ENCODE data around the gene NCK2.

Gene NCK2

GRCh38 chr2:105806996-105807395 is 62.3 kb downstream of the NCK2 start:
- no peak overlapping the region for H3K27ac ChIP-seq
- DNase-seq (ENCODE audit: low read depth, low spot score), result no peak

- DNase-seq (ENCODE audit: low read depth, low spot score), result no peak
- no peak overlapping the region for H3K27ac ChIP-seq
Measured at GRCh38 chr2:105808423-105809096, 63.8 kb downstream of the NCK2 start.

GRCh38 chr2:105809097-105809473 is 64.4 kb downstream of the NCK2 start:
- no peak for DNase-seq (ENCODE audit: low read depth, low spot score)
- no peak overlapping the region for H3K27ac ChIP-seq

GRCh38 chr2:105809723-105810122 is 65.0 kb downstream of the NCK2 start:
- H3K27ac ChIP-seq, result no peak overlapping the region
- DNase-seq (ENCODE audit: low read depth, low spot score), result no peak

GRCh38 chr2:105812180-105813044 is 67.7 kb downstream of the NCK2 start:
- peak; percentile 66 for DNase-seq (ENCODE audit: low read depth, low spot score)
- peak overlapping the region; percentile 45 for H3K27ac ChIP-seq

- no peak overlapping the region for H3K27ac ChIP-seq
- DNase-seq (ENCODE audit: low read depth, low spot score), result no peak
Measured at GRCh38 chr2:105813045-105813315, 68.3 kb downstream of the NCK2 start.

- no peak for DNase-seq (ENCODE audit: low read depth, low spot score)
- H3K27ac ChIP-seq, result no peak overlapping the region
Measured at GRCh38 chr2:105813405-105813804, 68.7 kb downstream of the NCK2 start.

- peak overlapping the region; percentile 51 for H3K27ac ChIP-seq
- no peak for DNase-seq (ENCODE audit: low read depth, low spot score)
Measured at GRCh38 chr2:105814291-105814940, 69.7 kb downstream of the NCK2 start.

- no peak for DNase-seq (ENCODE audit: low read depth, low spot score)
- no peak overlapping the region for H3K27ac ChIP-seq
Measured at GRCh38 chr2:105815401-105815800, 70.7 kb downstream of the NCK2 start.

- H3K27ac ChIP-seq, result no peak overlapping the region
- no peak for DNase-seq (ENCODE audit: low read depth, low spot score)
Measured at GRCh38 chr2:105820151-105820550, 75.4 kb downstream of the NCK2 start.

- H3K27ac ChIP-seq, result no peak overlapping the region
Measured at GRCh38 chr2:105820691-105821090, 76.0 kb downstream of the NCK2 start.

GRCh38 chr2:105821428-105822125 is 76.9 kb downstream of the NCK2 start:
- DNase-seq (ENCODE audit: low read depth, low spot score), result no peak
- no peak overlapping the region for H3K27ac ChIP-seq

More at GRCh38 chr2:105820691-105821090, 76.0 kb downstream of the NCK2 start:
- no peak for DNase-seq (ENCODE audit: low read depth, low spot score)

- DNase-seq (ENCODE audit: low read depth, low spot score), result no peak
Measured at GRCh38 chr2:105822186-105822585, 77.5 kb downstream of the NCK2 start.

GRCh38 chr2:105824446-105824845 is 79.7 kb downstream of the NCK2 start:
- H3K27ac ChIP-seq, result no peak overlapping the region
- DNase-seq (ENCODE audit: low read depth, low spot score), result no peak

More at GRCh38 chr2:105822186-105822585, 77.5 kb downstream of the NCK2 start:
- H3K27ac ChIP-seq, result no peak overlapping the region

- H3K27ac ChIP-seq, result peak overlapping the region; percentile 91
- peak; percentile 58 for DNase-seq (ENCODE audit: low read depth, low spot score)
Measured at GRCh38 chr2:105827351-105828096, 82.8 kb downstream of the NCK2 start.

- H3K27ac ChIP-seq, result peak overlapping the region; percentile 91
Measured at GRCh38 chr2:105828558-105828957, 83.8 kb downstream of the NCK2 start.

GRCh38 chr2:105834931-105835330 is 90.2 kb downstream of the NCK2 start:
- no peak overlapping the region for H3K27ac ChIP-seq
- DNase-seq (ENCODE audit: low read depth, low spot score), result no peak

More at GRCh38 chr2:105828558-105828957, 83.8 kb downstream of the NCK2 start:
- no peak for DNase-seq (ENCODE audit: low read depth, low spot score)

- no peak for DNase-seq (ENCODE audit: low read depth, low spot score)
- H3K27ac ChIP-seq, result no peak overlapping the region
Measured at GRCh38 chr2:105836341-105836740, 91.6 kb downstream of the NCK2 start.

- DNase-seq (ENCODE audit: low read depth, low spot score), result no peak
- no peak overlapping the region for H3K27ac ChIP-seq
Measured at GRCh38 chr2:105836840-105837692, 92.4 kb downstream of the NCK2 start.

Data from epithelial cell of prostate (primary cell).